ENCODE measurements around the gene ATXN7L1. TPM values are rescaled to one million over a fixed set of nuclear protein-coding genes. Genes with fewer than 3 reads are reported as not detected.

Gene ATXN7L1
- total RNA-seq, 1 experiment from 2014 or later = 24.3 TPM

DNA sequence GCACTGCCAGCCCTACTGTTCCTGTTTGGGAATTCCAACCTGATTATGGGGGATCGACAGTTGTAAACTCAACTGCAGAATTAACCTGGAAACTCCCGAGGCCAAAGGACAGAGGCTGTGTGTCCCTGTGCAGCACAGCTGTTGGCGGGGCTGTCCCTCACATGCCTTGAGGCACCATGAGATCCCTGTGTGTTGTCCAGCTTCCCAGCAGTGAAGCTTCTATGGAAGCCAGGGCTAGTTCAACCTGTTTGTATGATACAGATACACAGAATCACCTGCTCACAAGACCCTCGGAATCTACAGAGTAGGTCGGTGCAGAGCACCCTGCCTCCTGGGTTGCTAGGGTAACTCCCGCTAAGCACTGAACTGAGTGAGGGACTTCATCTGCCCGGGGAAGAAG lies 234.1 kb downstream of the ATXN7L1 start:
- H2BK20ac ChIP-seq (ENCODE audit: low read depth, low read length, poor library complexity, severe bottlenecking) = no peak overlapping the region
- H2BK120ac ChIP-seq (ENCODE audit: low read depth, low read length, poor library complexity, severe bottlenecking) = no peak overlapping the region
- peak overlapping the region; percentile 25 for H4K91ac ChIP-seq (ENCODE audit: insufficient read length, low read depth, low read length)
- Mint-ChIP-seq H3K4me1 (peaks cover 67 to 68% of the 10 kb centered on the region in 2 experiments), H3K27me3 (ENCODE audit: low read depth) (no peaks in the 10 kb centered on the region), H3K9me3 (no peaks in the 10 kb centered on the region; a peak in 1 of 5 replicates), H3K4me3 (no peak overlapping the region), H3K27ac (peak overlapping the region in 1 of 3 experiments; percentile 68; a peak in 2 of 7 replicates), H3K36me3 (ENCODE audit: insufficient read depth in 1 of 3, low read depth in 3 of 3) (peaks cover 15 to 21% (median 20%) of the 10 kb centered on the region in 3 experiments)
- no peak overlapping the region; the same call in 1 of the 2 replicates for H3K4ac ChIP-seq (ENCODE audit: low read depth, low read length)
- H3K9ac ChIP-seq (ENCODE audit: extremely low read depth, insufficient read length, low read length) = no peak overlapping the region
- no peak overlapping the region for H4K8ac ChIP-seq (replicated peaks; ENCODE audit: insufficient read length, low read depth, low read length)
- H3K27ac ChIP-seq (ENCODE audit: insufficient read length, low read depth, low read length) = no peak overlapping the region
- H2BK5ac ChIP-seq (ENCODE audit: insufficient read length, low read length) = no peak overlapping the region
- H2BK12ac ChIP-seq (ENCODE audit: insufficient read length, low read depth, low read length) = peak overlapping the region; percentile 55
- H4K5ac ChIP-seq (ENCODE audit: insufficient read length, low read depth, low read length) = no peak overlapping the region
- no peak for DNase-seq
- H3K56ac ChIP-seq (ENCODE audit: insufficient read length, low read depth, low read length) = no peak overlapping the region
- H2AFZ ChIP-seq (ENCODE audit: low read length) = no peak overlapping the region
- H4K20me1 ChIP-seq (ENCODE audit: control insufficient read depth, insufficient read depth, insufficient read length) = no peaks in the 10 kb centered on the region
- H3K4me2 ChIP-seq (ENCODE audit: insufficient read depth, insufficient read length, low read length) = no peak overlapping the region
- no peak overlapping the region; the same call in 1 of the 2 replicates for H3K14ac ChIP-seq (ENCODE audit: insufficient read depth, low read length)
- WGBS (ENCODE audit: extremely low coverage, insufficient read length, low lambda C conversion rate) = no CpG with 5 or more reads among the region's 7 CpGs
- peak overlapping the region; percentile 21 for H3K18ac ChIP-seq (ENCODE audit: insufficient read length, low read depth, low read length)
- H3K79me2 ChIP-seq (ENCODE audit: insufficient read depth, low read length) = no peaks in the 10 kb centered on the region; the same call in 1 of the 2 replicates
- TF ChIP-seq, protein P1, sequence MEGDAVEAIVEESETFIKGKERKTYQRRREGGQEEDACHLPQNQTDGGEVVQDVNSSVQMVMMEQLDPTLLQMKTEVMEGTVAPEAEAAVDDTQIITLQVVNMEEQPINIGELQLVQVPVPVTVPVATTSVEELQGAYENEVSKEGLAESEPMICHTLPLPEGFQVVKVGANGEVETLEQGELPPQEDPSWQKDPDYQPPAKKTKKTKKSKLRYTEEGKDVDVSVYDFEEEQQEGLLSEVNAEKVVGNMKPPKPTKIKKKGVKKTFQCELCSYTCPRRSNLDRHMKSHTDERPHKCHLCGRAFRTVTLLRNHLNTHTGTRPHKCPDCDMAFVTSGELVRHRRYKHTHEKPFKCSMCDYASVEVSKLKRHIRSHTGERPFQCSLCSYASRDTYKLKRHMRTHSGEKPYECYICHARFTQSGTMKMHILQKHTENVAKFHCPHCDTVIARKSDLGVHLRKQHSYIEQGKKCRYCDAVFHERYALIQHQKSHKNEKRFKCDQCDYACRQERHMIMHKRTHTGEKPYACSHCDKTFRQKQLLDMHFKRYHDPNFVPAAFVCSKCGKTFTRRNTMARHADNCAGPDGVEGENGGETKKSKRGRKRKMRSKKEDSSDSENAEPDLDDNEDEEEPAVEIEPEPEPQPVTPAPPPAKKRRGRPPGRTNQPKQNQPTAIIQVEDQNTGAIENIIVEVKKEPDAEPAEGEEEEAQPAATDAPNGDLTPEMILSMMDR (conservative IDR thresholded peaks at IDR 0.05) = no peak
- peaks cover 6% of the 10 kb centered on the region for H3K23me2 ChIP-seq (ENCODE audit: insufficient read length, low read depth, low read length, poor library complexity, severe bottlenecking)
- no peaks in the 10 kb centered on the region for H3K9me3 ChIP-seq (ENCODE audit: control insufficient read depth, low read depth, low read length)
- peaks cover 27% of the 10 kb centered on the region; the same call in 1 of the 2 replicates for H3K4me1 ChIP-seq (ENCODE audit: insufficient read depth, low read length)
- no peak overlapping the region for H2AK5ac ChIP-seq (ENCODE audit: insufficient read length, low read length)
- H2BK15ac ChIP-seq (ENCODE audit: low read depth, low read length) = 0 out of 2 replicates have a peak overlapping the region, but pooled peaks have one; percentile 19
- no peaks in the 10 kb centered on the region for H3K79me1 ChIP-seq (ENCODE audit: insufficient read depth, low read depth, low read length, poor library complexity, severe bottlenecking)
- H3K23ac ChIP-seq (ENCODE audit: insufficient read length, low read depth, low read length) = no peak overlapping the region
- no peaks in the 10 kb centered on the region for H3K27me3 ChIP-seq (ENCODE audit: insufficient read depth, low read length)
- no peak overlapping the region for H3T11ph ChIP-seq (ENCODE audit: low read length)
